Adipocyte (in vitro differentiated cells): Measurements from ENCODE around the gene PPM1J.

Source experiments
- DNase-seq: peaks from one replicate; pipeline ENCODE4 v3.0.0-alpha.2; 2015; ENCODE audit warnings: low read depth
- H3K27me3 ChIP-seq: replicated peaks from 2 replicates; pipeline ENCODE4 v1.7.0; 2013; ENCODE audit warnings: mild to moderate bottlenecking, low read length, moderate library complexity; ENCODE audit not compliant: control insufficient read depth, insufficient read depth
- H3K36me3 ChIP-seq: 2 replicates; pipeline ENCODE4 v1.7.0; 2013; ENCODE audit warnings: low read length, mild to moderate bottlenecking, moderate library complexity; ENCODE audit not compliant: control insufficient read depth, insufficient read depth, severe bottlenecking
- H3K4me1 ChIP-seq: 2 replicates; pipeline ENCODE4 v1.7.0; 2013; ENCODE audit warnings: mild to moderate bottlenecking, low read length, moderate library complexity; ENCODE audit not compliant: control insufficient read depth, insufficient read depth
- H3K4me3 ChIP-seq: 2 replicates; pipeline ENCODE4 v1.7.0; 2013; ENCODE audit warnings: mild to moderate bottlenecking, low read length, moderate library complexity
- H3K9ac ChIP-seq: 2 replicates; pipeline ENCODE4 v1.7.0; 2013; ENCODE audit warnings: mild to moderate bottlenecking, low read length, moderate library complexity
- H3K9me3 ChIP-seq: 2 replicates; pipeline ENCODE4 v1.7.0; 2013; ENCODE audit warnings: mild to moderate bottlenecking, low read length, moderate library complexity; ENCODE audit not compliant: control insufficient read depth

The PPM1J gene

DNA sequence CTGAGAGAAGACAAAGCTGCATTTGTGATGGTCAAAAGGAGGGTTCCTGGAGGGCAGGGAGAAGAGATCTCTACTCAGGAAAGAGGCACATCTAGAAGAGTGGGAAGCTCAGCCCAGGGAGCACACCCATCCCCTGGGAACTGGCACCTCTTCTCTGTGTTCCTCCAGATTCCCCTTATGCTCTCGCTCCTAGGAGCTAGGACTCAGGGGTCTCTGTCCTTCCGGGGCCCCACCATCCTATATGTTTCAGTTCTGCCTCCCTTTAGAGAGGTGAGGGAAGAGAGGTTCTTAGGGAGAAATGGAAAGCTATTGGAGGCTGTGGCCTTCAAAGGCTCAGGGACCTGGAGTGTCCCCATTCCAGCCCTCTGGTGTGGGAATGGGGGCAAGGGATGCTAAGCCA, 4.6 kb upstream of the PPM1J start:
- DNase-seq, result no peak
- H3K36me3 ChIP-seq, result no peaks in the 10 kb centered on the region
- no peaks in the 10 kb centered on the region for H3K27me3 ChIP-seq
- no peak overlapping the region for H3K4me3 ChIP-seq
- no peaks in the 10 kb centered on the region for H3K9me3 ChIP-seq
- H3K4me1 ChIP-seq, result peaks cover 15% of the 10 kb centered on the region
- no peak overlapping the region for H3K9ac ChIP-seq

DNA sequence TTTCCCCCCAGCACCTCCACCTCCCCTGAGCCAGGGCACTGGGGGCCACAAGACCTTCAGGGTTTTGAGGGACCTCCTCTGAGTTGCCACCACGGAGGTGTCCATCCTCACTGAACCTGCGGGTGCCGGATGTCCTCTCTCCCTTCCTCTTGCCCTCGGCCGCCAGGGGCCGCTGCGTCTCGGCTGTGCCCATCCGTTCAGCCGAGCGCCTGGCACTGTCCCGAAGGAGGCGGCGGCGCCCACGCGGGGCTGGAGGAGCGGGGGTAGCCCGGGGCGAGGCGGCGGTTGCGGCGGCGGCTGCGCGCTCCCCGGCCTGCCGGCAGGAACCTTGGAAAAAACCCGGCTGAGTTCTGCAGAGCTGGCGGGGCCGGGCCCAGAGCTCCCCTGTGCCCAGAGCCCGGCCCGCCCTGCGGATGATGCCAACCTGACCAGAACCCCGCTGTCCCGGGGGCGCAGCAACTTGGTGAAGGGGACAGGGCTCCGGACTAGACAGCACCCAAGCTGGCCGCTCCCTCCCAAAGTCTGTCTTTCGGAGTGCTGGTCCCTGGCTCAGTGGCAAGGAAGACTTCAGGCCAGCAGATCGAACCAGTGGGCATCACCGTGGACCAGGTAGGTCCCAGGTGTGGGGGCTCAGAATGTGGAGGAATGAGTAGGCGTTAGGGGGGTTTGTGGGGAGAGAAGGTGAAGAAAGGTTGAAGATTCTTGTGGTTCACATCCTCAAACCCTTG, 3.7 kb upstream of the PPM1J start:
- Histone ChIP-seq H3K4me3 (peak overlapping the region; percentile 62), H3K9me3 (no peaks in the 10 kb centered on the region), H3K4me1 (peaks cover 22% of the 10 kb centered on the region), H3K9ac (no peak overlapping the region), H3K27me3 (peaks cover 2% of the 10 kb centered on the region), H3K36me3 (no peaks in the 10 kb centered on the region)
- DNase-seq, result peak; percentile 96

DNA sequence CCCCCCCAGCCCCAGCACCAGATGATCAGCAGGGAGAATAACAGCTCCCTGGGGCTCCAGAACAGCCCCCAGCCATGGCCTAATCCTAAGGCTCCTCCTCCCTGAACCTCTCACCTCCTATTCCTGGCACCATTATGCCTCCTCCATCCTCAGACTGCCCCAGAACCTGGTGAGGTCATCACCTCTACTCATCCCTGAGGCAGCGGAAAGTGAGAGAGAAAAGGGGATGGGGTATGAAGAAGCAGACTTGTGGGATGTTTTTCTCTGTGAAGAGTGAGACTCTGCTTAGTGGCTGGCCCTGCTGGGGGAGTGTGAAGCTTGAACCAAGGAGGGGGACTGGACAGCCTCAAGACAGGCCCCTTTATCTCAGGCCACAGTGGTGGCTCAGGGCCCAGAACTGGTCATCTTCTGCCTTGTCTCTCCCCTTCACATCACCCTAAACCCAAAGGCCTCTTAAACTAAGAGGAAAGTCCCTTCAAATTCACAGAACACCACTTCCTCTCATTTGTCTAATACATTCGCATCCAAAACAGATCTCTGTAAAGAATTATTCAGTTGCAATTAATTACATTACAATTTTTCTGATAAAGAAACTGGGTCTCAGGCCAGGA, 2.2 kb upstream of the PPM1J start:
- H3K27me3 ChIP-seq, result peaks cover 3% of the 10 kb centered on the region
- no peak overlapping the region for H3K9ac ChIP-seq
- no peak overlapping the region for H3K4me3 ChIP-seq
- H3K9me3 ChIP-seq, result no peaks in the 10 kb centered on the region
- no peaks in the 10 kb centered on the region for H3K36me3 ChIP-seq
- H3K4me1 ChIP-seq, result peaks cover 19% of the 10 kb centered on the region
- no peak for DNase-seq

DNA sequence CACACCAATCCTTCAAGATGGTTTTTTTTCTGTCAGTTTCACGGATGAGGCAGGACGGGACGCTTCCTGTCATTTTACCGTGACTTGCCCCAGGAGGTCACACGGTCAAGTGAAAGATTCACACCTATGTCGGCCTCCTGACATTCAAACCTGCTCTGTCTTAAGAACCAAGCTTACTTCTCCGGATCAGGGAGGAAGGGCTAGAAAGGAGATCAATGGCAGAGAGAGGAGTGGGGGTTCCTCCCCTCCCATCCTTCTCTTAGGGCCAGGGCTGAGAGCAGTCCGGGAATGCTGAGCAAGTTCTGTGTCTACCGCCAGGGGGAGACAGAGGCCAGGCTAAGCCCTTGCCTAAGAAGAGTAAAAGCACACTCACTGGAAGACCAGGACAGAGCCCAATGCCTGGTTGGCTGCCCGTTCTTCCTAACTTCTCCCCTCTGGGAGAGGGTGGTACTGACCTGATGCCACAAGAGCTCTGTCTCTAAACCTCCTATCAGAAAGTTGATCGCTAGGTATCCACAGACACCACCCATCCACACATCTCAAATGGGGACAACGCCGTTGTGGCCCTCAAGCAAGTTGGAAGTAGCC, 1.1 kb upstream of the PPM1J start:
- Histone ChIP-seq H3K9ac (peak overlapping the region; percentile 48), H3K9me3 (no peaks in the 10 kb centered on the region), H3K36me3 (no peaks in the 10 kb centered on the region), H3K4me1 (peaks cover 19% of the 10 kb centered on the region), H3K27me3 (peaks cover 3% of the 10 kb centered on the region), H3K4me3 (peak overlapping the region; percentile 85)
- DNase-seq, result peak; percentile 97

DNA sequence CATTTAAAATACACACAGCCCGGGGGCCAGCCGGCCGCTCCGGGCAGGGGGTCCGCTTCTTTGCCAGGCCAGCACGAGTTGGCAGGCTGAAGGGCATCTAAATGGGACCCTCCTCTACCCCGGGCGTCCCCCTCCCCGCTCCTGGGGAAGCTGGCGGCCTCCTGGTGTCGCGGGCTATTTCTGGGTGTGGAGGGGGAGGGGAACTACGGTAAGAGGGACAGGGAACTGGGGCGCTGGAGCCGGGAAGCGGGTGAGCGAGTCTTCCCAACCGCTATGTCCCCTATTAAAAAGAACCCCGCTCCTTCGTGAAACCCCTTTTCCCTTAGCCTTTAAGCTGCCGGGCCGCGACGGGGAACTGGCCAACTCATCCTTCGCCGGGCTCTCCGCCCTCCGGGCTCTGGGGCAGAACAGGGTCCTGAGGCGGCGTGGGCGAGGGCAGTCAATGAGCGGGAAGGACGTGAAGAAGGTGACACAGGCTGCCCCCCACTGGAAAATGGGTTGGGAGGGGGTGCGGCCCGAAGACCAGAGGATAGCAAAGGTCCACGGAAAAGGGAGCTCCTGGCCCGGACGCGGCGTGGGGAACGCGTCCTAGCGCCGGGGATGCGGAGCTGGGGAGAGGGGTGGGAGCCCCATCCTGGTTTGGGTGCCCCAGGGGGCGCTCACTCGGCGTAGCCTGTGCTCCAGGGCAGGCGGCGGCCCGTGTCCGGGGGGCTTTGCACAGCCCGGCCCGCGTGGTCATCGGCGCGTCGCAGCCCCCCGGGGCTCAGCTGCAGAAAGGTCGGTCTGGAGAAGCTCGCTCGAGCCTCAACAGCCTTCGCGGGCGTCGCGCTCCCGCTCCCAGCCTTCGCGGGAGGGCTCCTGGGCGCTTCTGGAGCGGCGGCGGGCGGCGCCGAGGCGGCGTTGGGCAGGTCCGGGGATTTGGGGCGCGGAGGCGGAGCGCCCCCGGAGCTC, 544 bp downstream of the PPM1J start:
- H3K27me3 ChIP-seq, result peaks cover 3% of the 10 kb centered on the region
- H3K4me3 ChIP-seq, result peak overlapping the region; percentile 78
- peaks cover 19% of the 10 kb centered on the region for H3K4me1 ChIP-seq
- no peaks in the 10 kb centered on the region for H3K36me3 ChIP-seq
- DNase-seq, result peak; percentile 45
- peak overlapping the region; percentile 24 for H3K9ac ChIP-seq
- no peaks in the 10 kb centered on the region for H3K9me3 ChIP-seq

DNA sequence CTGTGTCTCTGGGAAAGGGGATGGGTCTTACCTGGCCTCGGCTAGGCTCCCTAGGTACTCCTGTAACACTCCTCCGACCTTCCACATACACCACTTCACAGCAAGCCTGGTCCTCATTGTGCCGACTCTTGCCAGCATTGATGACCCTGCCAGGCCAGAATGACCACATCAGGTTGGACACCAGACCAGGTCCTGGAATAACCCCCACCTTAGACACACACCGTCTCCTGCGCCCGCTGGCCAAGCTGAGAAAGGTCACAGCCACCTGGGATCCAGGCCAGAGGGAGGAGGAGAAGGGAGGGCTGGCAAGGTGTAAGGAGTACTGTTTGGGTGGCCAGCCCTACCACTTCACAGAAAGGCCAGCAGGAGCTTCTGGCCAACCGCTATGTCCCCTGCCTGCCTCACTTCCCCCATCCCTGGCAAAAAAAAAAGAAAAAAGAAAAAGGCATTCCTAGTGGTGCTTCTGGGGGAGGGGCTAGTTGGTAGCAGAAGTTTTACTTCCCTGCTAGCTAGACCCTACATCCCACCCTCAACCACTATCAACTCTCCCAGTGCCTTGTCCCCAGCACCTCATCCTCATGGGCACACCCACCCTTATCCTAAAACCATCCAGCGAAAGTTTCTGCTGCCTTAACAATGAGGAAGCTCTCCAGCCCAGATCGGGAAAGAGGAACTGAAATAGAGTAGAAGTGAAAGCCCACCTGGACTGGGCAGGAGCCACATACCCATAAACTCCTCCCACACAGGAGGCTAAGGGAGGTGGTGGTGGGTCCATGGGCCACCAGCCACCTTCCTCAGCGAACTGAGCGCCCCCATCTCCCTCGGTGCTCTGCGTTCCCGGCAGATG, 1.4 kb downstream of the PPM1J start:
- Histone ChIP-seq H3K27me3 (peaks cover 3% of the 10 kb centered on the region), H3K4me1 (peaks cover 19% of the 10 kb centered on the region)
- no peak for DNase-seq

DNA sequence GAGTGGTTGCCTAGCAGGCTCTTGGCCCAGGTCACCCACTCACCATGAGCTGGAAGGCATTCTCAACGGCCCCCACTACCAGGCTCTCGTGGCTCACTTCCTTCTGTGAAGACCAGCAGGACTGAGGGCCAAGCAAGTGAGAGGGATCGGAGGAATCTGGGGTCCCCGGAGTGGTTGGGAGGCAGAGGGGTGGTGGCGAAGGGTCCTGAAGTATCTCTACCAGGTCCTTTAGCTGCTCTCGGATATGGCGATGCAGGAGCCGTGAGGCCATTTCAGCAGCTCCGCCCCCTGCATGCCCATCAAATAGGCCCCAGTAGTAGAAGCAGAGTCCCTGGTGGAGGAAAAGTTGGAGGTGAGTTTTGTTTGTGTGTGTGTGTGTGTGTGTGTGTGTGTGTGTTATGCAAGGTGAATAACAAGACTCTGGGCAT, 2.4 kb downstream of the PPM1J start:
- Histone ChIP-seq H3K4me3 (no peak overlapping the region), H3K27me3 (peaks cover 3% of the 10 kb centered on the region), H3K36me3 (no peaks in the 10 kb centered on the region), H3K4me1 (peaks cover 25% of the 10 kb centered on the region), H3K9ac (no peak overlapping the region), H3K9me3 (no peaks in the 10 kb centered on the region)
- no peak for DNase-seq

More for the DNA sequence above, 1.4 kb downstream of the PPM1J start:
- Histone ChIP-seq H3K4me3 (peak overlapping the region; percentile 78), H3K9me3 (no peaks in the 10 kb centered on the region), H3K9ac (no peak overlapping the region), H3K36me3 (no peaks in the 10 kb centered on the region)

DNA sequence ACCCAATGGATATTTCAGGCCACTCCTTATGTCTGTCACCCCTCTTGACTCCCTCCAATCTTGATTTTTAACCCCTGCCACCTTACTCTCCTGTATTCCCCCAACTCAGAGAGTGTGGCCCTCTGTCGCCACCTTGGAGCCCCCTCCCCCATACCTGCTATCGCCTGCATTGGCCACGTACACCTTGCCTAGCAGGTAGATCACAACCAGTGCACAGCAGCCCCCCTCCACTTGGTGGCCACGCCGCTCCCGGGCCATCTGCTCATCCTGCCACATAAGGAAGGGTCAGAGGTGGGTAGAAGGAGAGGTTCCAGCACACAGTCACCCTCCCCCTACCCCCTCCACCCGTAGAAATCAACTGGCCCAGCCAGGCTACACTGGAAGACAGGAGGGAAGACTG, 2.9 kb downstream of the PPM1J start:
- H3K4me1 ChIP-seq, result peaks cover 29% of the 10 kb centered on the region
- H3K9ac ChIP-seq, result no peak overlapping the region
- H3K36me3 ChIP-seq, result no peaks in the 10 kb centered on the region
- DNase-seq, result no peak
- no peaks in the 10 kb centered on the region for H3K9me3 ChIP-seq
- peaks cover 3% of the 10 kb centered on the region for H3K27me3 ChIP-seq
- no peak overlapping the region for H3K4me3 ChIP-seq

DNA sequence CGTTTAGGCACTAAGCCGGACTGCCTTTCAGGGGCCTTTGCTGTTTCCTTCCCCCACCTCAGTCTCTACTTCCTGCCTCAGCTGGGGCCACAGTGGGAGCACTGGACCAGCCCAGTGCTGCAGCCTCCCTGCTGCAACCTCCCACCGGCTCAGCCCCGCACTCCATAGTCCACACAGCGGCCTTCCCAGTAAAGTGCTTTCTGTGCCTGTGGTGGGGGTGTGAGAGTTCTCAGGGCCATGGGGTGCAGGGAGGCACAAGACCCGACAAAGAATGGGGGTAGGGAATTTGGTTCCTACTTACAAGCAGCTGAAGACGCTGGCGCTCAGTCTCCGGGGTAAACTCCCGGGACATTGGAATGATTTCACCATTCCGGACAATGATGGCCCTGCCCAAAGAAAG, 3.5 kb downstream of the PPM1J start:
- peaks cover 3% of the 10 kb centered on the region for H3K27me3 ChIP-seq
- no peaks in the 10 kb centered on the region for H3K9me3 ChIP-seq
- no peak overlapping the region for H3K9ac ChIP-seq
- no peak for DNase-seq
- H3K36me3 ChIP-seq, result no peaks in the 10 kb centered on the region
- peaks cover 29% of the 10 kb centered on the region for H3K4me1 ChIP-seq
- H3K4me3 ChIP-seq, result no peak overlapping the region

DNA sequence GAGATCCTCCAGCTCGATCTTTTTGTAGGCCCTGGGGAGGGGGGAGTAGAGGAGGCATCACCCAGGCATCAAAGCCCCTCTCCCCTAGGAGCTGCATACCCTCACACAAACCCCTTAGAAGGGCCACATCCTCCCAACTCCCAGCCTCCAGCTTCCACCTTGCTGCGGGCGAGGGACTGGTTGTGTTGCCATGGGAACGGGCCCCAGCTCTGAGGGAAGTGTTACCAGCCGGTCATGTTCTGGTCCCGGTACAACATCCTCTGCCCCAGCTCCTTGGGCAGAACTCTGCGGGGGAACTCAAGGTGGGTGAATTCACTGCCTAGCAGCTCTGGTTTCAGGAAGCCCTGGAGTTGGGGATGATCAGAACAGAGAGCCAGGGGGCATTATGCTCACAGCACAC, 4.1 kb downstream of the PPM1J start:
- peaks cover 3% of the 10 kb centered on the region for H3K27me3 ChIP-seq

More for the DNA sequence above, 4.1 kb downstream of the PPM1J start:
- H3K4me3 ChIP-seq, result no peak overlapping the region
- no peak overlapping the region for H3K9ac ChIP-seq
- DNase-seq, result no peak
- H3K4me1 ChIP-seq, result peaks cover 28% of the 10 kb centered on the region
- no peaks in the 10 kb centered on the region for H3K36me3 ChIP-seq
- H3K9me3 ChIP-seq, result no peaks in the 10 kb centered on the region
